Activated CD8-positive, alpha-beta T cell treated with anti-CD3 and anti-CD28 coated beads for 36 hours (primary cell): Measurements from ENCODE around the gene HEYL. TPM values are rescaled to one million over a fixed set of nuclear protein-coding genes. Genes with fewer than 3 reads are reported as not detected.

Experiments
- ATAC-seq: fragments of 200-7000 bp; cut with Tn5 transposase; one replicate; pipeline ENCODE4 v1.10.0; 2021; ENCODE audit warnings: mild to moderate bottlenecking, moderate library complexity
- CTCF ChIA-PET: fragments of 350-600 bp; sonication (Branson Sonifier 250); formaldehyde crosslinking; loops from one replicate; lab custom pipeline; 2021; ENCODE audit warnings: antibody characterized with exemption; lab: Charles Lee
- POLR2A ChIA-PET: fragments of 350-600 bp; sonication (Branson Sonifier 250); formaldehyde crosslinking; loops from one replicate; lab custom pipeline; 2021; ENCODE audit warnings: antibody characterized with exemption; lab: Charles Lee
- DNase-seq: peaks from one replicate; pipeline ENCODE4 v3.0.0-alpha.2; 2020
- H3K27ac Mint-ChIP-seq: one replicate; pipeline ENCODE4 v1.8.0; 2021; ENCODE audit warnings: mild to moderate bottlenecking, mixed read lengths
- H3K27me3 Mint-ChIP-seq: one replicate; pipeline ENCODE4 v1.8.0; 2021; ENCODE audit warnings: mixed read lengths
- H3K36me3 Mint-ChIP-seq: one replicate; pipeline ENCODE4 v1.8.0; 2021; ENCODE audit warnings: low read depth, mixed read lengths
- H3K4me1 Mint-ChIP-seq: one replicate; pipeline ENCODE4 v1.8.0; 2021; ENCODE audit warnings: low read depth, mixed read lengths
- H3K4me3 Mint-ChIP-seq: one replicate; pipeline ENCODE4 v1.8.0; 2021; ENCODE audit warnings: mild to moderate bottlenecking, moderate library complexity, mixed read lengths
- H3K9me3 Mint-ChIP-seq: one replicate; pipeline ENCODE4 v1.8.0; 2021; ENCODE audit warnings: mixed read lengths
- intact Hi-C: fragments of 100-400 bp; cut with micrococcal nuclease; formaldehyde crosslinking; loops from one replicate; pipeline ENCODE4 v1.10.0; 2022
- total RNA-seq, 2 experiments: library from RNA; stranded (reverse); gene quantifications; one replicate each; pipeline ENCODE4 v1.2.3, GENCODE V29; 2021
- TF ChIP-seq, protein P1 (sequence below): fragments of 200-600 bp; IDR thresholded peaks from one replicate; pipeline ENCODE4 v1.8.0; 2022; ENCODE audit warnings: antibody characterized with exemption, mild to moderate bottlenecking

The HEYL gene
- total RNA-seq, 2 experiments from 2014 or later, result 0.07 TPM; not detected in 1

DNA sequence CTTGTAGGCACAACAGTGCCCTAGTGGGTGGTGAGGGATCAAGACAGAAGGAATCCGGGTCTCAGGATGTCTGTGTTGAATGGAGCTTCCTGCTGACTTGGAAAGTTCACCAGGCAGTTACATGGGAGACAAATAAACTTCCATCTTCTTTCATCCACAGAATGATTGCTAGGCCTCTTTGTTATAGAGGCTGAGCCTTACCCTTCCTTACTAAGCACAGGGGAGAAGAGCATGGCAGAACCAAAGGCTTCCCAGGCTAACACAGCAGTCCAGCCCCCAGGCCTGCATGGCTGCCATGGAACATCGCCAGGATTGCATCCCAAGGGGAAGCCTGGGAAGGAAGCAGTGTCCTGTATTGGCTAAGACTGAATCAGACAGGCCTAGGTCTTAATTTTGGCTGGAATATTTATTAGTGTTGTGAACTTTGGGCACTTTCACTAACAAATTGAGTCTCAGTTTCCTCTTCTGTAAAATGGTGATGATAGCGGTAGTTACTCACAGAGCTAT lies 18.7 kb downstream of the HEYL start:
- Mint-ChIP-seq H3K27me3 (peaks cover 9% of the 10 kb centered on the region), H3K4me3 (no peak overlapping the region), H3K9me3 (no peaks in the 10 kb centered on the region), H3K27ac (no peak overlapping the region), H3K4me1 (no peaks in the 10 kb centered on the region), H3K36me3 (no peaks in the 10 kb centered on the region)
- TF ChIP-seq, protein P1, sequence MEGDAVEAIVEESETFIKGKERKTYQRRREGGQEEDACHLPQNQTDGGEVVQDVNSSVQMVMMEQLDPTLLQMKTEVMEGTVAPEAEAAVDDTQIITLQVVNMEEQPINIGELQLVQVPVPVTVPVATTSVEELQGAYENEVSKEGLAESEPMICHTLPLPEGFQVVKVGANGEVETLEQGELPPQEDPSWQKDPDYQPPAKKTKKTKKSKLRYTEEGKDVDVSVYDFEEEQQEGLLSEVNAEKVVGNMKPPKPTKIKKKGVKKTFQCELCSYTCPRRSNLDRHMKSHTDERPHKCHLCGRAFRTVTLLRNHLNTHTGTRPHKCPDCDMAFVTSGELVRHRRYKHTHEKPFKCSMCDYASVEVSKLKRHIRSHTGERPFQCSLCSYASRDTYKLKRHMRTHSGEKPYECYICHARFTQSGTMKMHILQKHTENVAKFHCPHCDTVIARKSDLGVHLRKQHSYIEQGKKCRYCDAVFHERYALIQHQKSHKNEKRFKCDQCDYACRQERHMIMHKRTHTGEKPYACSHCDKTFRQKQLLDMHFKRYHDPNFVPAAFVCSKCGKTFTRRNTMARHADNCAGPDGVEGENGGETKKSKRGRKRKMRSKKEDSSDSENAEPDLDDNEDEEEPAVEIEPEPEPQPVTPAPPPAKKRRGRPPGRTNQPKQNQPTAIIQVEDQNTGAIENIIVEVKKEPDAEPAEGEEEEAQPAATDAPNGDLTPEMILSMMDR, result no peak
- no peak for ATAC-seq
- ChIA-PET CTCF (interaction anchor here (1.4 to 5.2 kb wide), 2 partner anchors 15 to 37 kb away, joined by 7 to 25 read pairs; no protein-coding TSS in a partner anchor), POLR2A (no interaction called here)
- no peak for DNase-seq
- intact Hi-C loops, result no loop called here

DNA sequence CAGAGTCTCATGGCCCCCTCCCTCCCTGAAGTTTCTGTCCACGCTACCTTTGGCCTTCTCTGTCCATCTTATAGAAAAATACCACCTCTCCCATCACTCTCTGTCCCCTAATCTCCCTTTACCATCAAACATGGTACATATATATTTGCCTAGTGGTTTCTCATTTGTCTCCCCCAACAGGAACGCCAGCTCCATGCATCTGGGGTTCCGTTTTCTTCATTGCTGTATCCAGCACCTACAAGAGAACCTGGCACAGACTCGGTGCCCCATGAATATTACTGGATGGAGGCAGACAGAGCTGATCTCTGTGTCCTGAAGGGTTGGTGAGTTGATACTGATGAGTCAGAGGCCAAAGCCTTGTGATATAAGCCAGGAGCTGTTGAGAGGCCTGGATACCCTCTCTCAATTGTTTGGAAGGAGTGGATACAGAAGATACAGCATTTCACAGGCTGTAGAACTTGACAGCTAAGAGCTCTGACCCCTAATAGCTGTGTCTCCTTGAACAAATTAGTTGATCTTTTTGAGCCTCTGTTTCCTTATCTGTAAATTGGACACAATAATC lies 21.9 kb downstream of the HEYL start:
- H3K36me3 Mint-ChIP-seq, result no peaks in the 10 kb centered on the region
- no peak overlapping the region for H3K4me3 Mint-ChIP-seq
- H3K27me3 Mint-ChIP-seq, result peaks cover 9% of the 10 kb centered on the region
- POLR2A ChIA-PET, result no interaction called here
- ATAC-seq (no peak), DNase-seq (no peak)
- intact Hi-C loops, result no loop called here
- H3K27ac Mint-ChIP-seq, result no peak overlapping the region
- H3K4me1 Mint-ChIP-seq, result no peaks in the 10 kb centered on the region
- CTCF ChIA-PET, result interaction anchor here (0.8 to 5.2 kb wide), 3 partner anchors 11 to 36 kb away, joined by 3 to 25 read pairs (median 13); no protein-coding TSS in a partner anchor
- no peaks in the 10 kb centered on the region for H3K9me3 Mint-ChIP-seq
- TF ChIP-seq, protein P1, result no peak

DNA sequence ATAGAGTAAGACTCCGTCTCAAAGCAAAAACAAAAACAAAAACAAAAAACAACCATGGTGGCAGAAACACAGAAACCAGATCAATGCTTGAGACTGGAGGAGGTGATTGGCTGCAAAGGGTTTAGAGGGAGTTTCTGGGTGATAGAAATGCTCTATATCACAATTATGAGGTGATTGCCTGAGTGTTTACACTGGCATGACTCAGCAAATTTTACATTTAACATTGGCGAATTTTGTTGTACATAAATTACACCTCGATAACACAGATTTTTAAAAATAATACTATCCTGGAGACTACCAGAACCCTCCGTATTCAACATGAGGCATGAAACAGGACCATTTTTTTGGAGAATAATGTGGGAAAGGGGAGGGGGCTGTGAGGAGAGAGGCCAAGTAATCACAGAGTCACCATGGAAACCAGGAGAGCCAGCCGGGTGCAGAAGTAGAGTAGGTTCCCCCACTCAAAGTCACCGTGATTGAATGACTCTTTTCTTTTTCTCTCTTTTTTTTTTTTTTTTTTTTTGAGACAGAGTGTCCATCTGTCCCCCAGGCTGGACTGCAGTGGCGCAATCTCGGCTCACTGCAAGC lies 24.3 kb downstream of the HEYL start:
- ChIA-PET POLR2A (no interaction called here), CTCF (interaction anchor here (1.2 to 1.4 kb wide), 2 partner anchors 9 to 38 kb away, joined by 4 to 6 read pairs; no protein-coding TSS in a partner anchor)
- H3K4me1 Mint-ChIP-seq, result no peaks in the 10 kb centered on the region
- ATAC-seq (no peak), DNase-seq (no peak)
- intact Hi-C loops, result no loop called here
- H3K4me3 Mint-ChIP-seq, result no peak overlapping the region
- TF ChIP-seq, protein P1, result no peak
- no peaks in the 10 kb centered on the region for H3K9me3 Mint-ChIP-seq
- no peak overlapping the region for H3K27ac Mint-ChIP-seq
- no peaks in the 10 kb centered on the region for H3K36me3 Mint-ChIP-seq
- H3K27me3 Mint-ChIP-seq, result peaks cover 10% of the 10 kb centered on the region

DNA sequence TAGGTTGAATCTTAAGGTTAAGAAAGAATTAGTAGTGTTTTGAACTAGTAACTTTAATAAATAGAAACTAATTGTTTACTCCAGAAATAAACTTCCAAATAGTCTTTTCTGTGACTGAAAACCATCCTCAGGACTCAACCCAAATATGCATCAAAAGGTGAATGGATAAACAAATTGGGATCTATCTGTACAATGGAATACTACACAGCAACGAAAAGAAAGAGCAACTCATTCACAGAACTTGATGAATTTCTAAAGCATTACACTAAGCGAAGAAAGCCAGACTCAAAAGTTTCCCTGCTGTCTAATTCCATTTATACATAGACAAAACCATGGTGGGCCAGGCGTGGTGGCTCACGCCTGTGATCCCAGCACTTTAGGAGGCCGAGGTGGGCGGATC lies 25.0 kb downstream of the HEYL start:
- ChIA-PET POLR2A (no interaction called here), CTCF (interaction anchor here (1.2 to 11.3 kb wide), 2 partner anchors 43 to 57 kb away, joined by 3 to 329 read pairs; partner anchors contain the start of gene NT5C1A)
- intact Hi-C loops, result no loop called here
- H3K4me1 Mint-ChIP-seq, result no peaks in the 10 kb centered on the region
- peaks cover 13% of the 10 kb centered on the region for H3K27me3 Mint-ChIP-seq
- no peak for ATAC-seq
- H3K4me3 Mint-ChIP-seq, result no peak overlapping the region
- H3K36me3 Mint-ChIP-seq, result no peaks in the 10 kb centered on the region
- TF ChIP-seq, protein P1, result no peak
- DNase-seq, result no peak
- no peak overlapping the region for H3K27ac Mint-ChIP-seq
- H3K9me3 Mint-ChIP-seq, result no peaks in the 10 kb centered on the region

DNA sequence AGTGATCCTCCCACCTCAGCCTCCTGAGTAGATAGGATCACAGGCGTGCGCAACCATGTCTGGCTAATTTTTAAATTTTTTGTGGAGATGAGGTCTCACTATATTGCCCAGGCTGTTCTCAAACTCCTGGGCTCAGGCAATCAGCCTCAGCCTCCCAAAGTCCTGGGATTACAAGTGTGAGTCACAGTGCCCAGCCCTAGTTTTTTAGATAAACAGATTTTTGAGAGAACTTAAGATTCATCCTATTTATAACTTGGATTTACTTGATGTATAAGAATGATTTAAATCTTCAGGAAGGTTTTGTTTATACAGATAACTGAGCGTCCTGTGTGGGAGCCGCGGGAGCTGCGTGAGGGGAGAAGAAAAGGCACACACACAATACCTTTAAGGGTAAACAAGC lies 26.2 kb downstream of the HEYL start:
- TF ChIP-seq, protein P1, result no peak

More for the DNA sequence above, 26.2 kb downstream of the HEYL start:
- ChIA-PET CTCF (interaction anchor here (1.2 to 11.3 kb wide), 2 partner anchors 44 to 59 kb away, joined by 3 to 329 read pairs; partner anchors contain the start of gene NT5C1A), POLR2A (no interaction called here)
- Mint-ChIP-seq H3K27me3 (peaks cover 15% of the 10 kb centered on the region), H3K4me1 (no peaks in the 10 kb centered on the region), H3K36me3 (no peaks in the 10 kb centered on the region), H3K9me3 (no peaks in the 10 kb centered on the region), H3K4me3 (no peak overlapping the region), H3K27ac (no peak overlapping the region)
- intact Hi-C loops, result no loop called here
- ATAC-seq (no peak), DNase-seq (no peak)
